ENCODE measurements around the gene PUM2.
A peak's percentile ranks its signal among the peaks of the same experiment; 100 is the strongest.
"Not testable (repeated sequence)": the region's sequence is repeated elsewhere in the genome, so short reads cannot be mapped to it uniquely, and the experiment has no call there.

PUM2 gene

GRCh38 chr2:20282916-20283592 lies 67.6 kb downstream of the PUM2 start:
- peak; percentile 82 for DNase-seq

- DNase-seq: no peak
These were observed 68.8 kb downstream of the PUM2 start for GRCh38 chr2:20281876-20282275.

- DNase-seq: no peak
These were observed 77.6 kb downstream of the PUM2 start for GRCh38 chr2:20273042-20273441.

- not testable (repeated sequence) for DNase-seq
These were observed 82.3 kb downstream of the PUM2 start for GRCh38 chr2:20268317-20268716.

GRCh38 chr2:20267529-20267928 lies 83.1 kb downstream of the PUM2 start:
- no peak for DNase-seq

GRCh38 chr2:20264629-20265028 lies 86.0 kb downstream of the PUM2 start:
- no peak for DNase-seq

GRCh38 chr2:20257411-20257810 lies 93.2 kb downstream of the PUM2 start:
- no peak for DNase-seq

- no peak for DNase-seq
These were observed 95.9 kb downstream of the PUM2 start for GRCh38 chr2:20254731-20255130.

GRCh38 chr2:20250436-20250835 lies 100.2 kb downstream of the PUM2 start:
- no peak for DNase-seq

- no peak for DNase-seq
These were observed 101.5 kb downstream of the PUM2 start for GRCh38 chr2:20249170-20249569.

- DNase-seq: no peak
These were observed 103.6 kb downstream of the PUM2 start for GRCh38 chr2:20247084-20247483.

GRCh38 chr2:20243637-20244036 lies 107.0 kb downstream of the PUM2 start:
- not testable (repeated sequence) for DNase-seq

- DNase-seq: no peak
These were observed 107.8 kb downstream of the PUM2 start for GRCh38 chr2:20242727-20243377.

- DNase-seq: no peak
These were observed 108.5 kb downstream of the PUM2 start for GRCh38 chr2:20241973-20242726.

GRCh38 chr2:20240291-20240690 lies 110.4 kb downstream of the PUM2 start:
- not testable (repeated sequence) for DNase-seq

- no peak for DNase-seq
These were observed 114.1 kb downstream of the PUM2 start for GRCh38 chr2:20236496-20236895.

GRCh38 chr2:20235655-20236305 lies 114.9 kb downstream of the PUM2 start:
- DNase-seq: no peak

GRCh38 chr2:20234597-20234996 lies 116.0 kb downstream of the PUM2 start:
- DNase-seq: not testable (repeated sequence)

GRCh38 chr2:20232837-20233207 lies 117.8 kb downstream of the PUM2 start:
- no peak for DNase-seq

GRCh38 chr2:20231598-20232026 lies 119.0 kb downstream of the PUM2 start:
- no peak for DNase-seq

GRCh38 chr2:20231159-20231558 lies 119.5 kb downstream of the PUM2 start:
- DNase-seq: no peak

- DNase-seq: peak; percentile 2
These were observed 120.6 kb downstream of the PUM2 start for GRCh38 chr2:20230114-20230425.

- DNase-seq: peak; percentile 39
These were observed 121.1 kb downstream of the PUM2 start for GRCh38 chr2:20229322-20230113.

Data from femur (tissue), 1 donor.